Activated naive CD8-positive, alpha-beta T cell (primary cell): Measurements from ENCODE around the gene KRT84.
"Not testable (repeated sequence)": the region's sequence is repeated elsewhere in the genome, so short reads cannot be mapped to it uniquely, and the experiment has no call there.

Experiments
- H3K27ac Mint-ChIP-seq: one replicate; pipeline ENCODE4 v1.8.0; 2021; ENCODE audit warnings: mixed read lengths
- H3K27me3 Mint-ChIP-seq: one replicate; pipeline ENCODE4 v1.8.0; 2021; ENCODE audit warnings: mixed read lengths
- H3K36me3 Mint-ChIP-seq: one replicate; pipeline ENCODE4 v1.8.0; 2021; ENCODE audit warnings: mixed read lengths
- H3K4me1 Mint-ChIP-seq: one replicate; pipeline ENCODE4 v1.8.0; 2021; ENCODE audit warnings: low read depth, mixed read lengths
- H3K4me3 Mint-ChIP-seq: one replicate; pipeline ENCODE4 v1.8.0; 2021; ENCODE audit warnings: mild to moderate bottlenecking, mixed read lengths
- H3K9me3 Mint-ChIP-seq: one replicate; pipeline ENCODE4 v1.8.0; 2021; ENCODE audit warnings: low read depth, mixed read lengths

Gene KRT84

GRCh38 chr12:52351196-52352059, 34.0 kb downstream of the KRT84 start:
- H3K27ac Mint-ChIP-seq: no peak overlapping the region

GRCh38 chr12:52350786-52351185, 34.7 kb downstream of the KRT84 start:
- H3K36me3 Mint-ChIP-seq: no peaks in the 10 kb centered on the region
- H3K27me3 Mint-ChIP-seq: peaks cover 3% of the 10 kb centered on the region
- H3K4me3 Mint-ChIP-seq: no peak overlapping the region

More at GRCh38 chr12:52351196-52352059, 34.0 kb downstream of the KRT84 start:
- no peaks in the 10 kb centered on the region for H3K36me3 Mint-ChIP-seq
- H3K4me1 Mint-ChIP-seq: peaks cover 29% of the 10 kb centered on the region
- H3K9me3 Mint-ChIP-seq: no peaks in the 10 kb centered on the region
- peak overlapping the region; percentile 42 for H3K4me3 Mint-ChIP-seq
- peaks cover 3% of the 10 kb centered on the region for H3K27me3 Mint-ChIP-seq

GRCh38 chr12:52350021-52350620, 35.3 kb downstream of the KRT84 start:
- H3K27me3 Mint-ChIP-seq: peaks cover 3% of the 10 kb centered on the region
- no peaks in the 10 kb centered on the region for H3K9me3 Mint-ChIP-seq
- H3K36me3 Mint-ChIP-seq: no peaks in the 10 kb centered on the region
- peaks cover 29% of the 10 kb centered on the region for H3K4me1 Mint-ChIP-seq
- H3K27ac Mint-ChIP-seq: no peak overlapping the region
- H3K4me3 Mint-ChIP-seq: no peak overlapping the region

More at GRCh38 chr12:52350786-52351185, 34.7 kb downstream of the KRT84 start:
- no peak overlapping the region for H3K27ac Mint-ChIP-seq
- no peaks in the 10 kb centered on the region for H3K9me3 Mint-ChIP-seq
- peaks cover 29% of the 10 kb centered on the region for H3K4me1 Mint-ChIP-seq

GRCh38 chr12:52349196-52349595, 36.3 kb downstream of the KRT84 start:
- Mint-ChIP-seq H3K4me3 (no peak overlapping the region), H3K9me3 (no peaks in the 10 kb centered on the region), H3K27me3 (peaks cover 3% of the 10 kb centered on the region), H3K4me1 (peaks cover 29% of the 10 kb centered on the region), H3K27ac (no peak overlapping the region), H3K36me3 (no peaks in the 10 kb centered on the region)

- Mint-ChIP-seq H3K27me3 (no peaks in the 10 kb centered on the region), H3K4me3 (no peak overlapping the region), H3K36me3 (no peaks in the 10 kb centered on the region), H3K27ac (no peak overlapping the region), H3K4me1 (peaks cover 21% of the 10 kb centered on the region), H3K9me3 (no peaks in the 10 kb centered on the region)
Observed at GRCh38 chr12:52347551-52348510, 37.6 kb downstream of the KRT84 start.

GRCh38 chr12:52347016-52347415, 38.4 kb downstream of the KRT84 start:
- Mint-ChIP-seq H3K4me1 (peaks cover 13% of the 10 kb centered on the region), H3K27ac (no peak overlapping the region)

GRCh38 chr12:52346593-52346992, 38.9 kb downstream of the KRT84 start:
- Mint-ChIP-seq H3K36me3 (no peaks in the 10 kb centered on the region), H3K4me3 (no peak overlapping the region), H3K4me1 (peaks cover 9% of the 10 kb centered on the region), H3K27ac (no peak overlapping the region), H3K27me3 (peaks cover 2% of the 10 kb centered on the region), H3K9me3 (no peaks in the 10 kb centered on the region)

More at GRCh38 chr12:52347016-52347415, 38.4 kb downstream of the KRT84 start:
- H3K27me3 Mint-ChIP-seq: no peaks in the 10 kb centered on the region
- no peaks in the 10 kb centered on the region for H3K9me3 Mint-ChIP-seq
- H3K4me3 Mint-ChIP-seq: no peak overlapping the region
- H3K36me3 Mint-ChIP-seq: no peaks in the 10 kb centered on the region

GRCh38 chr12:52345041-52345440, 40.4 kb downstream of the KRT84 start:
- H3K36me3 Mint-ChIP-seq, H3K27ac Mint-ChIP-seq, H3K4me3 Mint-ChIP-seq, H3K27me3 Mint-ChIP-seq, H3K9me3 Mint-ChIP-seq, H3K4me1 Mint-ChIP-seq: not testable (repeated sequence)

GRCh38 chr12:52344111-52344510, 41.3 kb downstream of the KRT84 start:
- Mint-ChIP-seq H3K4me3 (no peak overlapping the region), H3K4me1 (no peaks in the 10 kb centered on the region), H3K9me3 (no peaks in the 10 kb centered on the region)

GRCh38 chr12:52343550-52343949, 41.9 kb downstream of the KRT84 start:
- Mint-ChIP-seq H3K27me3 (peaks cover 2% of the 10 kb centered on the region), H3K4me3 (no peak overlapping the region), H3K4me1 (no peaks in the 10 kb centered on the region), H3K27ac (no peak overlapping the region), H3K9me3 (no peaks in the 10 kb centered on the region), H3K36me3 (no peaks in the 10 kb centered on the region)

More at GRCh38 chr12:52344111-52344510, 41.3 kb downstream of the KRT84 start:
- H3K27ac Mint-ChIP-seq: no peak overlapping the region
- H3K36me3 Mint-ChIP-seq: no peaks in the 10 kb centered on the region
- peaks cover 2% of the 10 kb centered on the region for H3K27me3 Mint-ChIP-seq

GRCh38 chr12:52342781-52343490, 42.5 kb downstream of the KRT84 start:
- H3K36me3 Mint-ChIP-seq: no peaks in the 10 kb centered on the region

GRCh38 chr12:52341066-52341580, 44.3 kb downstream of the KRT84 start:
- Mint-ChIP-seq H3K4me3 (no peak overlapping the region), H3K36me3 (no peaks in the 10 kb centered on the region), H3K4me1 (no peaks in the 10 kb centered on the region), H3K27me3 (peaks cover 2% of the 10 kb centered on the region), H3K27ac (no peak overlapping the region), H3K9me3 (no peaks in the 10 kb centered on the region)

More at GRCh38 chr12:52342781-52343490, 42.5 kb downstream of the KRT84 start:
- Mint-ChIP-seq H3K4me3 (no peak overlapping the region), H3K4me1 (no peaks in the 10 kb centered on the region), H3K27me3 (peaks cover 2% of the 10 kb centered on the region), H3K27ac (no peak overlapping the region), H3K9me3 (no peaks in the 10 kb centered on the region)

GRCh38 chr12:52338241-52338960, 47.1 kb downstream of the KRT84 start:
- H3K9me3 Mint-ChIP-seq: no peaks in the 10 kb centered on the region
- H3K4me3 Mint-ChIP-seq: no peak overlapping the region
- H3K36me3 Mint-ChIP-seq: no peaks in the 10 kb centered on the region
- H3K4me1 Mint-ChIP-seq: no peaks in the 10 kb centered on the region
- peaks cover 7% of the 10 kb centered on the region for H3K27me3 Mint-ChIP-seq
- no peak overlapping the region for H3K27ac Mint-ChIP-seq
